Prostate gland (tissue), 2 donors: ENCODE measurements around the gene ADORA2A.

Experiments
- CTCF ChIP-seq, 4 experiments: fragments of 200-600 bp in 2 of 4; fragments of 450-650 bp in 2 of 4; sonication (generic) in 2 of 4; IDR thresholded peaks; 1 replicate in 3 of 4; 2 replicates in 1 of 4; pipeline ENCODE4 v1.5.1; 2016 to 2019; ENCODE audit warnings: antibody characterized with exemption in 4 of 4, mild to moderate bottlenecking in 2 of 4, moderate library complexity in 2 of 4
- POLR2A ChIP-seq: fragments of 450-650 bp; IDR thresholded peaks from one replicate; pipeline ENCODE4 v1.6.1; 2016; ENCODE audit warnings: antibody characterized with exemption, mild to moderate bottlenecking

GRCh38 chr22:24446260-24446611 lies 18.8 kb downstream of the ADORA2A start:
- TF ChIP-seq CTCF (IDR thresholded peaks at IDR 0.05) (no peak), POLR2A (no peak)
